GM12874 (cell line): ENCODE measurements around the gene FNDC3A.

Experiments used
- CTCF ChIP-seq: IDR thresholded peaks from 2 replicates; pipeline ENCODE4 v1.5.1; 2011; ENCODE audit warnings: low read depth, mild to moderate bottlenecking, control low read depth, low read length, moderate library complexity; ENCODE audit not compliant: insufficient read depth

FNDC3A gene

GRCh38 chr13:48998641-48999292 lies 23.1 kb downstream of the FNDC3A start:
- no peak for TF ChIP-seq CTCF

- TF ChIP-seq CTCF, result no peak
These were observed 24.5 kb downstream of the FNDC3A start for GRCh38 chr13:49000247-49000646.

GRCh38 chr13:49020328-49020727 lies 44.6 kb downstream of the FNDC3A start:
- no peak for TF ChIP-seq CTCF

- TF ChIP-seq CTCF, result no peak
These were observed 45.3 kb downstream of the FNDC3A start for GRCh38 chr13:49020940-49021553.

GRCh38 chr13:49021953-49022352 lies 46.2 kb downstream of the FNDC3A start:
- no peak for TF ChIP-seq CTCF

GRCh38 chr13:49022472-49023144 lies 46.9 kb downstream of the FNDC3A start:
- no peak for TF ChIP-seq CTCF

- no peak for TF ChIP-seq CTCF
These were observed 47.7 kb downstream of the FNDC3A start for GRCh38 chr13:49023431-49023830.
